ENCODE data around the gene ZNF584.

DNA sequence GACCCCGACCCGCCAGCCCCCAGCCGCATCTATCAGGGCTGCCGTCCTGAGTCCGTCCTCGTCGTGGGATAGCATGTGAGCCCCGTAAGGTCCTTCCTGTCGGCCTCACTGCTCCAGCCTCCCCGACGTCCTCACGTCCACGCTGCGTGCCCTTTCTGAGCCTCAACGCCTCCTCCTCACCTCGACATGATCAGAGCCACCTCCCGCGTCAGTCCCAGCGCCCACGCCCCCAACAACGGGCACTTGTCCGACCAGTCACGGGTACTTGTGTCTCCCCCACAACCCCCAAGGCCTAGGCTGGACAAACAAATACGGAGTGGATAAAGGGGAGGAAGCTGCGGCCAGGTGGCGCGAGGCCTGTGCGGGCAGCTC, 46.6 kb upstream of the ZNF584 start:
- TF ChIP-seq, protein P1, sequence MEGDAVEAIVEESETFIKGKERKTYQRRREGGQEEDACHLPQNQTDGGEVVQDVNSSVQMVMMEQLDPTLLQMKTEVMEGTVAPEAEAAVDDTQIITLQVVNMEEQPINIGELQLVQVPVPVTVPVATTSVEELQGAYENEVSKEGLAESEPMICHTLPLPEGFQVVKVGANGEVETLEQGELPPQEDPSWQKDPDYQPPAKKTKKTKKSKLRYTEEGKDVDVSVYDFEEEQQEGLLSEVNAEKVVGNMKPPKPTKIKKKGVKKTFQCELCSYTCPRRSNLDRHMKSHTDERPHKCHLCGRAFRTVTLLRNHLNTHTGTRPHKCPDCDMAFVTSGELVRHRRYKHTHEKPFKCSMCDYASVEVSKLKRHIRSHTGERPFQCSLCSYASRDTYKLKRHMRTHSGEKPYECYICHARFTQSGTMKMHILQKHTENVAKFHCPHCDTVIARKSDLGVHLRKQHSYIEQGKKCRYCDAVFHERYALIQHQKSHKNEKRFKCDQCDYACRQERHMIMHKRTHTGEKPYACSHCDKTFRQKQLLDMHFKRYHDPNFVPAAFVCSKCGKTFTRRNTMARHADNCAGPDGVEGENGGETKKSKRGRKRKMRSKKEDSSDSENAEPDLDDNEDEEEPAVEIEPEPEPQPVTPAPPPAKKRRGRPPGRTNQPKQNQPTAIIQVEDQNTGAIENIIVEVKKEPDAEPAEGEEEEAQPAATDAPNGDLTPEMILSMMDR (conservative IDR thresholded peaks at IDR 0.05): no peak
- TF ChIP-seq EZH2 (IDR thresholded peaks at IDR 0.05; ENCODE audit: low read depth): no peak
